ENCODE measurements around the gene SORBS1.

The SORBS1 gene

DNA sequence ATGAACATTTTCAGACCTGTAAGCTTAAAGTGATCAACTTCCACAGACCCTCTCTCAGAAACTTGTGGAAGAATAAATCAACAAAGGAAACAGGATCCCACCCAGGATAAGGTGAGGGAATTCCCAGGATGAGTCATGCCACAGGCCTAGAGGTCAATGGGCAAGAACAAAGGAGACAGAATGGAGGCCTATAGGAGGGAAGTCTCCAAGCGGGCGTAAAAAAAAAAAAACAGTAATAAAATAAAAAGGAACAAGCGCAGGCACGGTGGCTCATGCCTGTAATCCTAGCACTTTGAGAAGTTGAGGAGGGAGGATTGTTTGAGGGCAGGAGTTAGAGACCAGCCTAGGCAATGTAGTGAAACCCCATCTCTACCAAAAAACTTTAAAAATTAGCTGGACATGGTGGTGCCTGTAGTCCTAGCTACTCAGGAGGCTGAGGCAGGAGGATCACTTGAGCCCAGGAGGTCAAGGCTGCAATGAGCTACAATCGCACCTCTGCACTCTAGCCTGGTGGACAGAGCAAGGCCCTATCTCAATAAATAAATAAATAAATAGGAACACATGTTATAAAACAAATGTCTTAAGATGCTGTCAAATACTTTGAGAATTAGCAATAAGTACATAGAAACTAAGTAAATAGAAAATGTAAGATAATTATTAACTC lies 8.4 kb downstream of the SORBS1 start:
- no peak overlapping the region for H3K4me3 ChIP-seq (replicated peaks; ENCODE audit: insufficient read depth, low read length)
- TF ChIP-seq, protein P1, sequence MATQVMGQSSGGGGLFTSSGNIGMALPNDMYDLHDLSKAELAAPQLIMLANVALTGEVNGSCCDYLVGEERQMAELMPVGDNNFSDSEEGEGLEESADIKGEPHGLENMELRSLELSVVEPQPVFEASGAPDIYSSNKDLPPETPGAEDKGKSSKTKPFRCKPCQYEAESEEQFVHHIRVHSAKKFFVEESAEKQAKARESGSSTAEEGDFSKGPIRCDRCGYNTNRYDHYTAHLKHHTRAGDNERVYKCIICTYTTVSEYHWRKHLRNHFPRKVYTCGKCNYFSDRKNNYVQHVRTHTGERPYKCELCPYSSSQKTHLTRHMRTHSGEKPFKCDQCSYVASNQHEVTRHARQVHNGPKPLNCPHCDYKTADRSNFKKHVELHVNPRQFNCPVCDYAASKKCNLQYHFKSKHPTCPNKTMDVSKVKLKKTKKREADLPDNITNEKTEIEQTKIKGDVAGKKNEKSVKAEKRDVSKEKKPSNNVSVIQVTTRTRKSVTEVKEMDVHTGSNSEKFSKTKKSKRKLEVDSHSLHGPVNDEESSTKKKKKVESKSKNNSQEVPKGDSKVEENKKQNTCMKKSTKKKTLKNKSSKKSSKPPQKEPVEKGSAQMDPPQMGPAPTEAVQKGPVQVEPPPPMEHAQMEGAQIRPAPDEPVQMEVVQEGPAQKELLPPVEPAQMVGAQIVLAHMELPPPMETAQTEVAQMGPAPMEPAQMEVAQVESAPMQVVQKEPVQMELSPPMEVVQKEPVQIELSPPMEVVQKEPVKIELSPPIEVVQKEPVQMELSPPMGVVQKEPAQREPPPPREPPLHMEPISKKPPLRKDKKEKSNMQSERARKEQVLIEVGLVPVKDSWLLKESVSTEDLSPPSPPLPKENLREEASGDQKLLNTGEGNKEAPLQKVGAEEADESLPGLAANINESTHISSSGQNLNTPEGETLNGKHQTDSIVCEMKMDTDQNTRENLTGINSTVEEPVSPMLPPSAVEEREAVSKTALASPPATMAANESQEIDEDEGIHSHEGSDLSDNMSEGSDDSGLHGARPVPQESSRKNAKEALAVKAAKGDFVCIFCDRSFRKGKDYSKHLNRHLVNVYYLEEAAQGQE (IDR thresholded peaks at IDR 0.05; ENCODE audit: insufficient replicate concordance, low read depth): no peak
- TF ChIP-seq GABPA (IDR thresholded peaks at IDR 0.05; ENCODE audit: low read depth): no peak
- TF ChIP-seq SPI1 (IDR thresholded peaks at IDR 0.05; ENCODE audit: borderline replicate concordance, low read depth): no peak
- TF ChIP-seq POLR2AphosphoS5 (IDR thresholded peaks at IDR 0.05; ENCODE audit: low read depth): no peak
- TF ChIP-seq, protein P2, sequence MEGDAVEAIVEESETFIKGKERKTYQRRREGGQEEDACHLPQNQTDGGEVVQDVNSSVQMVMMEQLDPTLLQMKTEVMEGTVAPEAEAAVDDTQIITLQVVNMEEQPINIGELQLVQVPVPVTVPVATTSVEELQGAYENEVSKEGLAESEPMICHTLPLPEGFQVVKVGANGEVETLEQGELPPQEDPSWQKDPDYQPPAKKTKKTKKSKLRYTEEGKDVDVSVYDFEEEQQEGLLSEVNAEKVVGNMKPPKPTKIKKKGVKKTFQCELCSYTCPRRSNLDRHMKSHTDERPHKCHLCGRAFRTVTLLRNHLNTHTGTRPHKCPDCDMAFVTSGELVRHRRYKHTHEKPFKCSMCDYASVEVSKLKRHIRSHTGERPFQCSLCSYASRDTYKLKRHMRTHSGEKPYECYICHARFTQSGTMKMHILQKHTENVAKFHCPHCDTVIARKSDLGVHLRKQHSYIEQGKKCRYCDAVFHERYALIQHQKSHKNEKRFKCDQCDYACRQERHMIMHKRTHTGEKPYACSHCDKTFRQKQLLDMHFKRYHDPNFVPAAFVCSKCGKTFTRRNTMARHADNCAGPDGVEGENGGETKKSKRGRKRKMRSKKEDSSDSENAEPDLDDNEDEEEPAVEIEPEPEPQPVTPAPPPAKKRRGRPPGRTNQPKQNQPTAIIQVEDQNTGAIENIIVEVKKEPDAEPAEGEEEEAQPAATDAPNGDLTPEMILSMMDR (IDR thresholded peaks at IDR 0.05; ENCODE audit: insufficient read depth, low read length): no peak

DNA sequence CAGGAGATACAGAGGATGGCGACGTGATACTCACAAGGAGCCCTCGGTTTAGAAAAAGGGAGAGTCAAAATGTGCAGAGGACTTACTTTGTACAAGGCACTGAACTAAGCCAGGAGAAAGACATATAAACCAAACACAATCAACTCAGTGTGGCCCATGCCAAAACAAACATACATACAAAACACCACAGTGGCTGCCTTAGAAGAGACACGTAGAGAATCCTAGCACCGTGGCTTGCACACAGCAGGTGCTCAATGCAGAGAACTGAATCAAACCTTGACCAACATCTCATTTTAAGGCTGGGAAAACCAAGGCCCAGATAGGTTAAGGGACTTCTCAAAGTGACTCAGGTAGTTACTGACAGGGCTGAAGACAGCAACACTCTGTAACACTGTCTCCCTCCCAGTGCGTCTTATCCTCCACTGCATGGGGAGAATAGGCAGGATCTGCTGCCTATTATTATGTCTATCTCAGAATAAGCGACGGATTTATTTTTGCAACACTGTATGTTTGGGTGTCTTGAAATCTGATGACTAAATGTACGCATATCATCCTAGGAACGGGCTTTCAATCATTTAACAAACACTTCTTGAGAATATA lies 11.0 kb downstream of the SORBS1 start:
- Histone ChIP-seq H3K27me3 (ENCODE audit: insufficient read depth, poor library complexity, severe bottlenecking) (peaks cover 3% of the 10 kb centered on the region), H3K27ac (replicated peaks) (no peak overlapping the region), H3K4me3 (replicated peaks; ENCODE audit: insufficient read depth, low read length) (no peak overlapping the region)
- TF ChIP-seq POLR2AphosphoS5 (IDR thresholded peaks at IDR 0.05; ENCODE audit: low read depth) (no peak), GABPA (IDR thresholded peaks at IDR 0.05; ENCODE audit: low read depth) (no peak), SPI1 (IDR thresholded peaks at IDR 0.05; ENCODE audit: borderline replicate concordance, low read depth) (no peak)
- TF ChIP-seq, protein P1 (IDR thresholded peaks at IDR 0.05; ENCODE audit: insufficient replicate concordance, low read depth): no peak
- TF ChIP-seq, protein P2 (IDR thresholded peaks at IDR 0.05; ENCODE audit: insufficient read depth, low read length): no peak
- DNase-seq (ENCODE audit: low read depth in 1 of 2, low spot score in 1 of 2): no peak

More for the DNA sequence above, 8.4 kb downstream of the SORBS1 start:
- Histone ChIP-seq H3K27ac (replicated peaks) (no peak overlapping the region), H3K27me3 (ENCODE audit: insufficient read depth, poor library complexity, severe bottlenecking) (peaks cover 4% of the 10 kb centered on the region)
- DNase-seq (ENCODE audit: low read depth in 1 of 2, low spot score in 1 of 2): no peak

GRCh38 chr10:95547791-95548435 lies 13.3 kb downstream of the SORBS1 start:
- DNase-seq (ENCODE audit: low read depth in 1 of 2, low spot score in 1 of 2): no peak
- Histone ChIP-seq H3K27me3 (ENCODE audit: insufficient read depth, poor library complexity, severe bottlenecking) (peaks cover 3% of the 10 kb centered on the region), H3K27ac (replicated peaks) (no peak overlapping the region), H3K4me3 (replicated peaks; ENCODE audit: insufficient read depth, low read length) (no peak overlapping the region)
- TF ChIP-seq, protein P2 (IDR thresholded peaks at IDR 0.05; ENCODE audit: insufficient read depth, low read length): no peak
- TF ChIP-seq SPI1 (IDR thresholded peaks at IDR 0.05; ENCODE audit: borderline replicate concordance, low read depth) (no peak), GABPA (IDR thresholded peaks at IDR 0.05; ENCODE audit: low read depth) (no peak), POLR2AphosphoS5 (IDR thresholded peaks at IDR 0.05; ENCODE audit: low read depth) (no peak)
- TF ChIP-seq, protein P1 (IDR thresholded peaks at IDR 0.05; ENCODE audit: insufficient replicate concordance, low read depth): no peak
